Activated naive CD4-positive, alpha-beta T cell treated with anti-CD3 and anti-CD28 coated beads, Interleukin-2, amount 10 ng/mL, durations not matched to agents 7 days and 5 days (primary cell): ENCODE results near the gene TENM4.
"Not testable (repeated sequence)": the region's sequence is repeated elsewhere in the genome, so short reads cannot be mapped to it uniquely, and the experiment has no call there.

Source experiments
- CTCF ChIA-PET: fragments of 350-600 bp; sonication (Branson Sonifier 250); formaldehyde crosslinking; loops from one replicate; lab custom pipeline; 2021; ENCODE audit warnings: antibody characterized with exemption; lab: Charles Lee
- DNase-seq: peaks from one replicate; pipeline ENCODE4 v3.0.0-alpha.2; 2020
- H3K27ac Mint-ChIP-seq: one replicate; pipeline ENCODE4 v1.8.0; 2021; ENCODE audit warnings: mild to moderate bottlenecking, moderate library complexity, mixed read lengths
- H3K27me3 Mint-ChIP-seq: one replicate; pipeline ENCODE4 v1.8.0; 2021; ENCODE audit warnings: mild to moderate bottlenecking, mixed read lengths
- H3K36me3 Mint-ChIP-seq: one replicate; pipeline ENCODE4 v1.8.0; 2021; ENCODE audit warnings: mixed read lengths
- H3K4me1 Mint-ChIP-seq: one replicate; pipeline ENCODE4 v1.8.0; 2021; ENCODE audit warnings: mixed read lengths
- H3K4me3 Mint-ChIP-seq: one replicate; pipeline ENCODE4 v1.8.0; 2021; ENCODE audit warnings: mild to moderate bottlenecking, moderate library complexity, mixed read lengths
- H3K9me3 Mint-ChIP-seq: one replicate; pipeline ENCODE4 v1.8.0; 2021; ENCODE audit warnings: mixed read lengths

The TENM4 gene

GRCh38 chr11:78830277-78830819, 610.5 kb downstream of the TENM4 start:
- H3K36me3 Mint-ChIP-seq: no peaks in the 10 kb centered on the region
- no peak overlapping the region for H3K4me3 Mint-ChIP-seq
- H3K27ac Mint-ChIP-seq: no peak overlapping the region
- no peak for DNase-seq
- CTCF ChIA-PET: no interaction called here
- H3K4me1 Mint-ChIP-seq: no peaks in the 10 kb centered on the region
- no peaks in the 10 kb centered on the region for H3K9me3 Mint-ChIP-seq
- no peaks in the 10 kb centered on the region for H3K27me3 Mint-ChIP-seq

GRCh38 chr11:78829146-78829545, 611.7 kb downstream of the TENM4 start:
- Mint-ChIP-seq H3K27ac (no peak overlapping the region), H3K4me3 (no peak overlapping the region), H3K36me3 (no peaks in the 10 kb centered on the region), H3K9me3 (no peaks in the 10 kb centered on the region), H3K4me1 (no peaks in the 10 kb centered on the region), H3K27me3 (no peaks in the 10 kb centered on the region)
- DNase-seq: no peak
- CTCF ChIA-PET: no interaction called here

- Mint-ChIP-seq H3K4me3 (no peak overlapping the region), H3K27me3 (no peaks in the 10 kb centered on the region), H3K9me3 (no peaks in the 10 kb centered on the region), H3K36me3 (no peaks in the 10 kb centered on the region), H3K4me1 (no peaks in the 10 kb centered on the region), H3K27ac (no peak overlapping the region)
- no peak for DNase-seq
- CTCF ChIA-PET: no interaction called here
These were observed 612.2 kb downstream of the TENM4 start for GRCh38 chr11:78828676-78829075.

GRCh38 chr11:78827291-78827690, 613.5 kb downstream of the TENM4 start:
- H3K27me3 Mint-ChIP-seq, CTCF ChIA-PET, H3K36me3 Mint-ChIP-seq, H3K27ac Mint-ChIP-seq, H3K4me3 Mint-ChIP-seq, DNase-seq, H3K4me1 Mint-ChIP-seq, H3K9me3 Mint-ChIP-seq: not testable (repeated sequence)

- CTCF ChIA-PET: interaction anchor here (1.1 kb wide), 1 partner anchor 28 kb away, joined by 3 read pairs; no protein-coding TSS in a partner anchor
- no peak for DNase-seq
- Mint-ChIP-seq H3K4me1 (no peaks in the 10 kb centered on the region), H3K36me3 (no peaks in the 10 kb centered on the region), H3K9me3 (no peaks in the 10 kb centered on the region), H3K4me3 (no peak overlapping the region), H3K27me3 (no peaks in the 10 kb centered on the region), H3K27ac (no peak overlapping the region)
These were observed 615.2 kb downstream of the TENM4 start for GRCh38 chr11:78825591-78826020.

GRCh38 chr11:78823588-78823987, 617.2 kb downstream of the TENM4 start:
- Mint-ChIP-seq H3K4me1 (no peaks in the 10 kb centered on the region), H3K36me3 (no peaks in the 10 kb centered on the region), H3K9me3 (no peaks in the 10 kb centered on the region), H3K27me3 (no peaks in the 10 kb centered on the region), H3K4me3 (no peak overlapping the region), H3K27ac (no peak overlapping the region)
- DNase-seq: no peak
- CTCF ChIA-PET: interaction anchor here (1.3 kb wide), 1 partner anchor 24 kb away, joined by 3 read pairs; no protein-coding TSS in a partner anchor

- Mint-ChIP-seq H3K27ac (no peak overlapping the region), H3K4me1 (no peaks in the 10 kb centered on the region), H3K36me3 (no peaks in the 10 kb centered on the region), H3K27me3 (no peaks in the 10 kb centered on the region), H3K9me3 (no peaks in the 10 kb centered on the region), H3K4me3 (no peak overlapping the region)
- no peak for DNase-seq
- CTCF ChIA-PET: interaction anchor here (1.3 kb wide), 1 partner anchor 23 kb away, joined by 3 read pairs; no protein-coding TSS in a partner anchor
These were observed 617.9 kb downstream of the TENM4 start for GRCh38 chr11:78822931-78823423.

- no peak for DNase-seq
- no peaks in the 10 kb centered on the region for H3K4me1 Mint-ChIP-seq
These were observed 619.2 kb downstream of the TENM4 start for GRCh38 chr11:78821371-78822306.

GRCh38 chr11:78820741-78821140, 620.1 kb downstream of the TENM4 start:
- Mint-ChIP-seq H3K27ac (no peak overlapping the region), H3K9me3 (no peaks in the 10 kb centered on the region), H3K27me3 (no peaks in the 10 kb centered on the region), H3K4me1 (no peaks in the 10 kb centered on the region), H3K4me3 (no peak overlapping the region), H3K36me3 (no peaks in the 10 kb centered on the region)
- CTCF ChIA-PET: no interaction called here
- DNase-seq: no peak

More at GRCh38 chr11:78821371-78822306, 619.2 kb downstream of the TENM4 start:
- H3K36me3 Mint-ChIP-seq: no peaks in the 10 kb centered on the region
- H3K9me3 Mint-ChIP-seq: no peaks in the 10 kb centered on the region
- CTCF ChIA-PET: interaction anchor here (1.3 kb wide), 1 partner anchor 24 kb away, joined by 3 read pairs; no protein-coding TSS in a partner anchor
- no peaks in the 10 kb centered on the region for H3K27me3 Mint-ChIP-seq
- no peak overlapping the region for H3K27ac Mint-ChIP-seq
- no peak overlapping the region for H3K4me3 Mint-ChIP-seq

GRCh38 chr11:78818201-78818600, 622.6 kb downstream of the TENM4 start:
- CTCF ChIA-PET: interaction anchor here (0.6 kb wide), 1 partner anchor 8 kb away, joined by 3 read pairs; no protein-coding TSS in a partner anchor
- no peak for DNase-seq

GRCh38 chr11:78815831-78816230, 625.0 kb downstream of the TENM4 start:
- Mint-ChIP-seq H3K27ac (no peak overlapping the region), H3K4me3 (no peak overlapping the region), H3K9me3 (no peaks in the 10 kb centered on the region), H3K4me1 (no peaks in the 10 kb centered on the region), H3K27me3 (peaks cover 7% of the 10 kb centered on the region), H3K36me3 (no peaks in the 10 kb centered on the region)
- DNase-seq: no peak
- CTCF ChIA-PET: interaction anchor here (1.7 kb wide), 1 partner anchor 17 kb away, joined by 5 read pairs; no protein-coding TSS in a partner anchor

More at GRCh38 chr11:78818201-78818600, 622.6 kb downstream of the TENM4 start:
- Mint-ChIP-seq H3K27ac (no peak overlapping the region), H3K36me3 (no peaks in the 10 kb centered on the region), H3K27me3 (peaks cover 3% of the 10 kb centered on the region), H3K4me1 (no peaks in the 10 kb centered on the region), H3K4me3 (no peak overlapping the region), H3K9me3 (no peaks in the 10 kb centered on the region)

- H3K27ac Mint-ChIP-seq: no peak overlapping the region
- no peak for DNase-seq
- CTCF ChIA-PET: no interaction called here
- H3K36me3 Mint-ChIP-seq: no peaks in the 10 kb centered on the region
- H3K9me3 Mint-ChIP-seq: no peaks in the 10 kb centered on the region
- peaks cover 12% of the 10 kb centered on the region for H3K27me3 Mint-ChIP-seq
- H3K4me3 Mint-ChIP-seq: no peak overlapping the region
- H3K4me1 Mint-ChIP-seq: no peaks in the 10 kb centered on the region
These were observed 628.1 kb downstream of the TENM4 start for GRCh38 chr11:78812513-78813293.

- Mint-ChIP-seq H3K4me1 (no peaks in the 10 kb centered on the region), H3K27me3 (peaks cover 12% of the 10 kb centered on the region), H3K27ac (no peak overlapping the region), H3K9me3 (no peaks in the 10 kb centered on the region), H3K4me3 (no peak overlapping the region), H3K36me3 (no peaks in the 10 kb centered on the region)
- DNase-seq: no peak
- CTCF ChIA-PET: interaction anchor here (1.0 to 1.5 kb wide), 2 partner anchors 8 to 11 kb away, joined by 3 to 6 read pairs; no protein-coding TSS in a partner anchor
These were observed 630.2 kb downstream of the TENM4 start for GRCh38 chr11:78810559-78811009.
